Peyer's patch (tissue), 4 donors: ENCODE measurements around the gene DVL3.

Source experiments
- CTCF ChIP-seq, 6 experiments: fragments of 450-650 bp in 4 of 6; fragments of 200-600 bp in 2 of 6; sonication (generic) in 1 of 6; IDR thresholded peaks; one replicate each; pipeline ENCODE4 v1.5.1; 2017 to 2019; ENCODE audit warnings: antibody characterized with exemption in 6 of 6, mild to moderate bottlenecking in 3 of 6, moderate library complexity in 1 of 6
- POLR2A ChIP-seq, 2 donors: fragments of 450-650 bp; IDR thresholded peaks; one replicate each; pipeline ENCODE4 v1.5.1; 2017; ENCODE audit warnings: antibody characterized with exemption in 2 of 2, mild to moderate bottlenecking in 2 of 2, moderate library complexity in 2 of 2

GRCh38 chr3:184175981-184176376 is 20.8 kb downstream of the DVL3 start:
- TF ChIP-seq CTCF (IDR thresholded peaks at IDR 0.05) (no peak), POLR2A (IDR thresholded peaks at IDR 0.05) (no peak)
